NCI-H187 treated with DMSO at 0.1 percent for 48 hours (cell line): Measurements from ENCODE around the gene KANSL1L.

Source experiments
- DNase-seq: peaks from one replicate; lab custom pipeline; 2025; lab: John Stamatoyannopoulos, UW

KANSL1L gene

DNA sequence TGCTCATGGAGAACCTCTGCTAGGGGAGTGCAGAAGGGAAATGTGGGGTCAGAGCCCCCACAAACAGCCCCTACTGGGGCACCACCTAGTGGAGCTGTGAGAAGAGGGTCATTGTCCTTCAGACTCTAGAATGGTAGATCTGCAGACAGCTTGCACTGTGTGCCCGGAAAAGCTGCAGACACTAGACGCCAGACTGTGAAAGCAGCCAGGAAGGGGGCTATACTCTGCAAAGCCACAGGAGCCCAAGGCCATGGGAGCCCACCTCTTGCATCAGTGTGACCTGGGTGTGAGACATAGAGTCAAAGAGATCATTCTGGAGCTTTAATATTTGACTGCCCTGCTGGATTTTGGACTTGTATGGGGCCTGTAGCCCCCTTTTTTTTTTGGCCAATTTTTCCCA is 107.9 kb downstream of the KANSL1L start:
- no peak for DNase-seq

- no peak for DNase-seq
Measured at GRCh38 chr2:210055825-210056224, 115.4 kb downstream of the KANSL1L start.

DNA sequence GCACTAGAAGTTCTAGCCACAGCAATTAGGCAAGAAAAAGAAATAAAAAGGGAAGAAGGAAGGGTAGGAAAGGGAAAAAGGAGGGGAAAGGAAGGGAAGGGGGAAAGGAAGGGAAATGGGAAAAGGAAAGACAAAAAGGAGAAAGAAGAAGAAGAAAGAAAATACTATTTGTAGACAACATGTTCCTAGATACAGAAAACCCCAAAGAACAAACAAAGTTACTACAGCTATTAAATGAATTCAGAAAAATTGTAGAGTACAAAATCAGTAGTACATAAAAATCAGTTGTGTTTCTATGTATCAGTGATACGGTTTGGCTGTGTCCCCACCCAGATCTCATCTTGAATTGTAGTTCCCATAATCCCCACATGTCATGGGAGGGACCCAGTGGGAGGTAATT is 116.5 kb downstream of the KANSL1L start:
- DNase-seq = no peak

DNA sequence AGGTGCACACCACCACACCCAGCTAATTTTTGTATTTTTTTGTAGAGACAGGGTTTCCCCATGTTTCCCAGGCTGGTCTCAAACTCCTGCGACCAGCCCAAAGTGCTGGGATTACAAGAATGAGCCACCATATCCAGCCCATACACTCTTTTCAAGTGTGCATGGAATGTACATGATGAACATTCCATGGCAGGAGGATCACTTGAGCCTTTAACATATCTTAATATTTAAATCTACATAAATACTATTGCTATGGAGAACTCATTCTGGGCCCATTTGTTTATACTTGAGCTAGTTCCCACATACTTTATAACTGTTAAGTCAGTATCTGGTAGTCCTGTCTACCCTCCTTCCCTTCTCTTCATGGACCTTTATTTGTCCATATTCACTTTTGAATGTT is 120.3 kb downstream of the KANSL1L start:
- no peak for DNase-seq

DNA sequence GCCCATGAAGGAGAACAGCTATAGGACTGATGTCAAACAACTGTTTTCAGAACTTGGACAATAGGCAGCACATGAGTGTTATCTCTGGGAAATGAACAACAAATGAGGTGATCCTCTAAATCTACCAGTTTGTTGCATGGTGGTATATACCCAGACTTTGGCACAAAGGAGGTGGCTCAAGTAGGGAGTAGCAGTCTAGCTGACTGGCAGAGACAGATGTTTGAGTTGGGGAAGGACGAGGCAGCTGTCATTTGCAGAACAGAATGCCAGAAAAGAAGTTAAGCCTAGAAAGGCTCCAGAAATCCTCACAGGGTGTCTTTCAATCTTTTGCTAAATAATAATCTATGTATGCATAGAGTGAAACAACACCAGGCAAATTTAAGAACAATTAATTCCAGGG is 121.4 kb downstream of the KANSL1L start:
- no peak for DNase-seq

DNA sequence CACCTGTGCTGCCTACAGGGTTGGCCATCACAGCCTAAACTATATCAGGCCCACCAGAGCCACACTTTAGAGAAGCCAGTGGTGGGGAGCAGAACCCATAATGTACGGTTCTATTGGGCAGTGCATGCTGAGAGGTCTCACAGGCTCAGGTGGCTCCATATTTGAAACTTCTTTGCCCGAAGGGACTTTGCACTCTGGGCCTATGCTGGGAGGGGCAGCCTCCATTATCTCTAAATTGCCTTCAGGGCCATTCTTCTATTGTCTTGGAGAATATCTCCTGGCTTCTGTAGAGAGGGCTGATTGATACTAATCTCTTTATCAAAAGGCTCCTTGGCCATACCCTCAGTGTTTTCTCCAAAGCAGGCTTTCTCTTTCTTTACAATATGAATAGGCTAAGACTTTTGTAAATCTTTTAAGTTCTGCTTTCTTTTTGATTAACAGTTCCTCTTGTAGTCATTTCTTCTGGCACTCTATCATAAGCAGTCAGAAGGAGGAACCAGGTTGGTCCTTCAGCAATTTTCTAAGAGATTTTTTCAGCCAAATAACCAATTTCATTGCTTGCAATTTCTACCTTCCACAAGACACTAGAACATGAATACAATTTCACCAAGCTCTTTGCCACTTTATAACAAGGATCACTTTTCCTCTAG is 124.2 kb downstream of the KANSL1L start:
- DNase-seq = no peak

GRCh38 chr2:210038078-210038477 is 133.1 kb downstream of the KANSL1L start:
- DNase-seq = no peak

GRCh38 chr2:210035679-210036078 is 135.5 kb downstream of the KANSL1L start:
- DNase-seq = no peak

GRCh38 chr2:210034087-210034683 is 137.0 kb downstream of the KANSL1L start:
- no peak for DNase-seq

DNA sequence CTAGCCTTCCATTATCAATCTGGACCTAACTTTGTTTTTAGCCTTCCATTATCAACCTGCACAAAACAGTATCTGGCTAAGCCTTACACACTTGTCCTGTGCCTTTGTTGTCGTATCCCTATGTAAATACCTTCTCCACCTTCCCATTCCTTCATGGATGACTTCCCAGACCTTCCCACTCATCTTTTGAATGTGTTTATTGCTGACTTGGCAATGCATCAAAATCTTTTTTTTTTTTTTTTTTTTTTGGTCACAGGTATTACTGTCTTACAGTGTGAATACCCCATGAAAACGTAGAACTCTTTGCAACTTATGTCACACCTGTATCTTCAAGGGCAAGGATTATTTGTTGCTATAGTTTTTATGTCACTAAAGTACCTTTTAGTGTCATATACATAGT is 143.0 kb downstream of the KANSL1L start:
- no peak for DNase-seq

DNA sequence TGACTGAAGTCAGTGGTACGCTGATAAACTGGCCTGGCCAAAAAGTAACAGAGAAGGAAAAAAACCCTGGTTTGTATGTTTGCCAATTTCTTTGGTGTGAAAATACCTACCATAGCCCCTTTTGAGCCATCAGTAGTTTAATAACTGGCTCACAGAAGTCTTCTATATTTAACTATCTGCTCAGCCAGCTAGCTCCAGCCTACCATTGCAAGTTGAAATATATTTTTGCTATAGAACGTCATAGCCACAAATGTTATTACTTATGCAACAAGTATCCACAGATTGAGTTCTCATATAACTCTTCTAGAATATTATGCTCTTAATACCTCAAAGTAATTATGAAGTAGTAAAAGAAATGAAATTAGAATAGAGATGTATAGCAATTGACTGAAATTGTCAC is 143.6 kb downstream of the KANSL1L start:
- DNase-seq = no peak

GRCh38 chr2:210022824-210023223 is 148.4 kb downstream of the KANSL1L start:
- no peak for DNase-seq

GRCh38 chr2:210020138-210020537 is 151.1 kb downstream of the KANSL1L start:
- DNase-seq = no peak

DNA sequence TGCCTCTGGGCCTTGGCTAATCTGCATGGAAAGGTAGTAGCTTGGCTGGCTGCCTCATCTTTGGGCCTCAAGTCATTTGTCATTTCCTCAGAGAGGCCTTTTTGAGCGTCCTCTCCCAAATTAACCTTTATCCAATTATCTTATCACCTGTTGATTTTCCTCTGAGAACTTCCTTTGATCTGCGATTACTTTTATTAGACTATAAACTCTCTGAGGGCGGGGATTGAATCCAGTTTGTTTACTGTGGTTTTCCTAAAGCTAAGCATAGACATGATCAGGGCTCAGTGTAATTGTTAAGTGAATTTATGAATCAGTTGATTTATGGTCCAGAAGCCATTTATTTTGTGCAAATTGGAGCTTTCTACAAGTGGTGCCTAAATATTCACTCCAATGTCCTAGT is 161.3 kb downstream of the KANSL1L start:
- DNase-seq = no peak

DNA sequence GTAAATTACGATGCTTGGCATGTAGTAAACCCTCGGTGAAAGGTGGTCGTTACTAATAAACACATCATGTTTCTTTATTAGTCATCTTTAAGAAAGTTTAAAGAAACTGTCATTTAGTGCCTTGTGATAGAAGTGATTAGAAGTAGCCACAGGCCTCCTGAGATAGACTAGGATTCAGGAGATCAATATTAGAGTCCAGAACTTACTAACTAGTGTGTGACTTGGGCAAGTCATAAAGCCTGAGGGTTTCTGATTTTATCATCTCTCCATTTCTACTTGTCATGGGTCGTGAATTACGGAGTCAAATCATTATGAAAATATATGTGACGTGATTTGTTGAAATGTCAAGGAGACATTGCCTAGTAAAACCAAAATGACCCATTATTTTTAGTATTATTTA is 162.1 kb downstream of the KANSL1L start:
- DNase-seq = no peak

- no peak for DNase-seq
Measured at GRCh38 chr2:210007895-210008294, 163.3 kb downstream of the KANSL1L start.

DNA sequence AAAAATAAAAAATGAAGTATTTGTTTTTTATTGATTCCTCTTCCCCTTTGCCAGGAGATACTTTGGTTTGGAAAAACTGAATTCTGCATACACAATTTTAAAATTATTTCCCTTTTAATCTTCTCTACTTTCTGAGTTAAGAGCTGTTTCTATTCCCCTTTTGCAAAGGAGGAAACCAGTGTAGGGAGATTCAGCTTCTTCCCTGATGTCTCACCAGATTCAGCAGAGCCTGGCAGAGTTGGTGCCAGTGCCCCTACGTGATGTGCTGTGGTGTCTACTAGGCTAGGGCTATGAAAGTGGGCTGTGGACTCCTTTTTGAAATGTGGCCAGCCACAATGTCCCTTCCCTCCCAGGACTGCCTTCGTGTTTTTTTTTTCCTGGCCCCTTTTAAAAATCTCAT is 166.3 kb downstream of the KANSL1L start:
- no peak for DNase-seq

DNA sequence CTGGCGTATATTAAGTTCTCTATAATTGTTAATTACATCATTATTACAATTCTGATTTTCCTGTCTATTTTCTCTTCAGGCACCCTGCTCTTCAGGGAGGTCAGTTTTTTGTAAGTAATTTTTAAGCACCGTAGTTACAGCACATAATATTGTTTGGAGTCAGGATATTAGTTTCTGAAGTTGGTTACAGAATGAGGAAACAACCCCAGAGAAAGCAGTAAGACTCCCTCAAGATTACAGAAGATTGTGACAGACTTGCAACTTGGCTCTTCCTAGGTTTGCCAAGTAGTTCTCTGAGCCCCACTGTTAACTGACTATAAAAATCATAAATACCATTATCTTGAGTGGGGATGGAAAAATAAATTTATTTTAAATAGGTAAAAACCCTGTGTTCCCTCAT is 167.8 kb downstream of the KANSL1L start:
- DNase-seq = no peak

GRCh38 chr2:210002158-210003157 is 168.8 kb downstream of the KANSL1L start, which contains the start of gene RPE:
TSS of gene RPE (plus strand) at chr2:210002638. CDS start at chr2:210002662, 24 bp downstream.
- peak; percentile 50 for DNase-seq

DNA sequence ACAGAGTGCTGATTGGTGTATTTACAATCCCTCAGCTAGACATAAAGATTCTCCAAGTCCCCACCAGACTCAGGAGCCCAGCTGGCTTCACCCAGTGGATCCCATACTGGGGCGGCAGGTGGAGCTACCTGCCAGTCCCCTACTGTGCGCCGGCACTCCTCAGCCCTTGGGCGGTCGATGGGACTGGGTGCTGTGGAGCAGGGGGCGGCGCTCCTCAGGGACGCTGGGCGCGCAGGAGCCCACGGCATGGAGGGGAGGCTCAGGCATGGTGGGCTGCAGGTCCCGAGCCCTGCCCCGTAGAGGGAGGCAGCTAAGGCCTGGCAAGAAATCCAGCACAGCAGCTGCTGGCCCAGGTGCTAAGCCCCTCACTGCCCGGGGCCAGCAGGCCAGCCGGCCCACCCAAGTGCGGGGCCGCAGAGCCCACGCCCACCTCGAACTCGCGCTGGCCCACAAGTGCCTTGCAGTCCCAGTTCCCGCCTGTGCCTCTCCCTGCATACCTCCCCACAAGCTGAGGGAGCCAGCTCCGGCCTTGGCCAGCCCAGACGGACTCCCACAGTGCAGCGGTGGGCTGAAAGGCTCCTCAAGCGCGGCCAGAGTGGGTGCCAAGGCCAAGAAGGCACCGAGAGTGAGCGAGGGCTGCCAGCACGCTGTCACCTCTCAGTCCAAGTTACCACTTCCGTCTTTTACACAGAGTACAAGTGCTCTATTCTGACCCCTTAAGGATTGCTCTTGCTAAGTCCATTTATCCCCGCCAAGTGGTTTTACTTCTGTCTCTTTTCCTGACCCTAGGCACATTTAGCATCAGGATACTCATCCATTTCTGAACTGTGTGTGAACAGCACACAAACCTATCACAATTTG is 170.5 kb downstream of the KANSL1L start:
- no peak for DNase-seq

DNA sequence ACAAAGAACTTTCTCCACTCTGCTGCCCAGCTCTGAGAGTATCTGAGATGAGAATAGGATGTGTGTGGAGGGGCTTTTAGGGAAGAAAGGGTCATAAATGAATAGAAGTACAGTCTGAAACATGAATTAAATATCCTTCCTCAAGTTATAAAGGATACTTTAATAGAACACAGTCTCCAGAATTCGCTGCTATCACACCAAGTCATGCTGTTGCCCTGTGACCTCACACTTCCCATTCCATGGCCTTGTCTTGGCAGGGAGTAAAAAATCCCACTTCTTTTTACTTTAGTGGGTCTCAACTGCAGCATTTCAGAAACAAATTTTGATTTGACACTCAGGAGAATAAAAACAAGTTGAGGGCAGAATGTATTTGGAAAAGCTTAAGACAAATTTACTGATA is 172.6 kb downstream of the KANSL1L start:
- DNase-seq = no peak

- no peak for DNase-seq
Measured at GRCh38 chr2:209993968-209994367, 177.2 kb downstream of the KANSL1L start.
